Measurements from ENCODE around the gene MRC2.

Gene MRC2

DNA sequence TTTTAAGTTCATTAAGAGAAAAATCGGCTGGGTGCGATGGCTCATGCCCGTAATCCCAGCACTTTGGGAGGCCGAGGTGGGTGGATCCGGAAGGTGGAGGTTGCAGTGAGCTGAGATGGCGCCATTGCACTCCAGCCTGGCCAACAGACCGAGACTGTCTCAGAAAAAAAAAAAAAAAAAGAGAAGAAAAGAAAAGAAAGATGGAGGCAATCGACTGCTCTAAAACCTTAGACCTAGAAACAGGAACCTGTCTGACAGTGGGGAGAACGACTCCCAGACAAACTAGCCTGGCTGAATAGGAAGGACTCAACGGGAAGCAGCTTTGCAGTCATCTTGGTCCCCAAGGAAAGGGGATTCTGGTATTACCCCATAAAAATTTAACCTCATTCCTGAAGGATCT is 13.7 kb downstream of the MRC2 start:
- ATAC-seq = no peak
- DNase-seq = no peak

DNA sequence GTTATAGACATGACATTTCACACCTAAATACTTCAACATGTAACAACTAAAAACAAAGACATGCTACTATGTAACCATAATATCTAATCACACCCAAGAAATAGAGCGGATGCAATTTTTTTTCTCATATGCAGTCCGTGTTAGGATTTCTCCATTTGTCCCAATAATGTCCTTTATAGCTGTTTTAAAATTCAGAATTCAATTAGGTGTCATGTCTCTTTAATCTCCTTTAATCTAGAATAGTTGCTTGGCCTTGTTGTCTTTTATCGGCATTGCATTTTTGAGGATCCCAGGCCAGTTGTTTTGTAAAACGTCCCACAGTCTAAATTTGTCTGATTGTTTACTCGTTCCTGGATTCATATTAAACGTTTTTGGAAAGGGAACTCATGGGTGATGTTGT is 14.5 kb downstream of the MRC2 start:
- ATAC-seq = no peak

DNA sequence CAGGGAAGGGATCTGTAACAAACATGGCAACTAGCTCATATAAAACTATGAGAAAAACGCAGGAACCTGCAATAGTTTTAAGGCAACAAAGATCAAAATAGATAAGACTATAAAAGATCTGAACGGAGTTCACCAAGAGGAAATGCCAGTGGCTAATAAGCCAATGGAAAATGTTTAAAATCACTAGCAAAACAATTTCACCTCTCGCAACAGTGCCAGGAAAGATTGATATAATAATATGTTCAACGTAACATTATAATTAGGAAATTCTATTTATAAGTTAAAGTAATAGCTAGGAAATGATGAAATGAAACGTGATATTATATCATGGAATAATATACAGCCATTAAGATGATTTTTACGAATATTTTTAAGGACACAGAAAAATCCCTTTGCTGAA is 16.0 kb downstream of the MRC2 start:
- ATAC-seq (no peak), DNase-seq (no peak)

More for the DNA sequence above, 14.5 kb downstream of the MRC2 start:
- no peak for DNase-seq

DNA sequence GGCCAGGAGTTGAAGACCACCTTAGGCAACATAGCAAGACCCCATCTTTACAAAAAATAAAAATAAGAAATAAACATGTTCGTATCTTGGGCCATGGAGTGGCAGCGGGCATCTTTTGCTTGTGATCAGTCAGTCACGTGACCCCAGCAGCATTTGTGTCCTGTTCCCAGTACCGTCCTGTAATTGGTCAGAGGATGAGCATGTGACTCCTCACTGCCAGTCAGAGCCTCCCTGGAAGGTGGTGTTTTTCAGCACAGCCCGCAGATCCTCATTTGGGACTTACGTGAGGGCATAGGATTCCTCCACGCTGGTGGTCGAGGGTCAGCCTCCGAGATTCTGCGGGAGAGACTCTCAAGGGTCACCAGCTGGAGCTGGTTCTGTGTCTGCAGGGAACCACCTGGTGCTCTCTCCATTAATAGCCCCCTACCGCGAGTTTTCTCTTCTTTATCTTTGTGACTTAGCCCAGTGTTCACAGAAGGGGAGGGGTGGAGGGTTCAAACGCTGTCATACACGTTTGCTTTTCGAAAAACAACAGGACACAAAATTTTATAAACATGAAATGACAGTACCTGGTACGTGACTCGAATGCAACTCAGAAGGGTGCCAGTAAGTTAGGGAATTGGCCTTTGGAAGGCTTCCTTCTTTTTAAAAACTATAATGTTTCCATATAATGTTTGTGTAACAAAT is 17.2 kb downstream of the MRC2 start:
- DNase-seq = no peak
- ATAC-seq = no peak

DNA sequence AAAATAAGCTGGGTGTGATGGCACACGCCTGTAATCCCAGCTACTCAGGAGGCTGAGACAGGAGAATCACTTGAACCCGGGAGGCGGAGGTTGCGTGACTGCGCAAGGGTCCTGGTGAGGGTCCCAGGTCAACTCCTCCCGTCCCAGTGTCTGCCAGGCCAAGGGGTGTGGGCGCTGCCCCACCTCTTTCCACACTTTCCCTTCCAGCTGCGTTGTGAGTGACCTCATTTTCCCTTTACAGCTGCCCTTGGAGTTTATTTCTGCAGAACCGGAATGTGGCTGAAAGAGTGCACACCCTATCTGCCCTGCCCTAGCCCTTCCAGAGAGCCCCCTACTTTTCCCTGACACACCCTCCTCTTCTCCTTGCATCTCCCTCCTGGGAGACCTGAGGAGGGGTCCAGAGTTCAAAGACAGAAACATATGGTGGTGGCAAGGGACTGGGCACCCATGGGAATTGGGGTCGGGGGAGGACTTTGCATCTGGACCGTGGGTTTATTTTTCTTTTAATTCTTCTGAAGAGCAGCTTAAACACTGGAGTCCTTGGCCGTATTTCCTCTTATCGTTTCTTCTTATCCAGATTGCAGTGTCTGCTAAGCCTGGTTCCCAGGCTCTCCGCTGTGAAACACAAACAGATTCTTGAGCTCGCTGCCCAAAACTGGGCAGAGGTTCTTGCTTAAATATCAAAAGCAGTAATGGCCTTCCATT is 20.9 kb downstream of the MRC2 start:
- no peak for DNase-seq
- ATAC-seq = no peak

DNA sequence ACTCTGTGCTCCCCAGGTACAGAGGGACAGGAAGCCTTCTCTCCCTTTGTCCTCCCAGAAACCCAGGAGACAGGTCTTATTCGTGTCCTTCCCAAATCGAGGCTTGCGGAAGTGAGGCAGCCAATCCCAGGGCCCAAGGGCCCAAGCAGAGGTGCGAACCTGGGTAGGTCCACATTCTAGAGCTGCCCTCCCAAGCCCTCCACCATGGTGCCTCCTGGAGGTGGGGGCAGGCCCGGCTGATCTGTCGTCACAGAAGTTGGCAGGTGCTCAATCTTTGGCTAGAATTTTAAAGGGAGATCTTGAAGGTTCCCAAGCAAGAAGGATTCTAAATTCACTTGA is 21.5 kb downstream of the MRC2 start:
- DNase-seq (no peak), ATAC-seq (no peak)

DNA sequence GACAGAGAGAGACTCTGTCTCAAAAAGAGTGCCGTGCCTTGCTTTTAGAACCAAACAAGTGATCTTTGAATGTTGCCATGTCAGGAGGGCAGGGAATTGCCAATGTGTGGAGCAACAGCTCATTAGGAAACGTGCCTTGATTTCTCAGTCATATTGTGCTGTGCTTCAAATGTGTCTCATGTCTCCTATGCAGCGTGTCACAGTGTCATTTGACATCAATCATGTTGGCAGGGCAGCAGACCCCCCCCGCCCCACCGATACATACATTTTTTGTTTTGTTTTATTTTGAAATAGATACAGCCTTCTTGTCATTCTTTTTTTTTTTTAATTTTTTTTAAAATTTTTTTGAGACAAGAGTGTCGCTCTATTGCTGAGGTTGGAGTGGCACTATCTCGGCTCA is 22.1 kb downstream of the MRC2 start:
- ATAC-seq (no peak), DNase-seq (no peak)

DNA sequence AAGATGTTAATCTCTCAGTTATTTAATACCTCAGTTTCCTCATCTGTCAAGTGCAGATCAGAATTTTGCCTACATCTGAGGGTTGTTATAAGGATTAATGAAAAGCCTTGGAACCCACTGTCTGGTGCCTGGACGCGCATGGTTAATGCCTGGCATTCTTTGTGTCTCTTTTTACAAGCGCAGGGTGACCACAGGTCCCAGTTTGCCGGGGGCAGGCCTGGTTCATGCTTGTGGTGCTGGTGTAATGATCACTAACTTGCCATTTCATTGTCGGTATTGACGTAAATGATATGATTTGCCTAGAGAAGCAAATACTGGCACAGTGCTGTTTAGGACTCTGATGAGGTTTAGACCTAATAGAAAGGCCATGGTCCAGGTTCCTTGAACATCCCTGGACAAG is 23.1 kb downstream of the MRC2 start:
- DNase-seq = no peak
- no peak for ATAC-seq

DNA sequence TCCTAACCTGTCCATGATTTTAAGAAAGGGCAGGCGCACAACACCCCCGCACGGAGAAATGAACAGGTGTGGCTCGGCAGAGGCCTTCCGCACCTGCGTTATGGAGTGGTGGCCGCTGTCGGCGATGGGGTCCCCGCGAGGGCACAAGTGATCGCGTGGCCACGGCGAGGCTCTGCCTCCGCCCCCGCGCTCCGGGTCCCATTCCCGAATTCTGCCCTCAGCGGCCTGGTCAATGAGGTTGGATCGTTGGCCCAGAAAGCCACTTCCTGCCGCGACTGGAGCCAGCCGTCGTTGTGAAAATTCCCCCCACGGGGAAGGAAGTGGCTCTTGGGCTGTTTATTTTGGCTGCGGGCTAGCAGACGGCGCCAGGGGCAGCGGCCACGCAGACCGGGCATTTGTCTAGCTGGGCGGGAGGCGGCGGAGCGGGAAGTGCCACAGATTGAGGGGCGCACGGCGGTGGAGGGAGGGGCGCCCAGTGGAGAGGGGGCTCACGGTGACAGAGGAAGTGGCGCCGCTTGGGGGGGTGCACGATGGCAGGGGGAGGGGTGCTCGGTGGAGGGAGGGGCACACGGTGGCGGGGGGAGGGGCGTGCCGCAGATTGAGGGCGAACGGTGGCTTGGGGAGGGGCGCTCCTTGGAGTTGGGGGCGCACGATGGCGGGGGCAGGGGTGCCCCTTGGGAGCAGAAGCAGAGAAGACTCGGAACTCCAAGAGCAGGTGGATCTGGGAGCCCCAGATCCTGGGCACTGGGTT is 25.0 kb downstream of the MRC2 start:
- no peak for ATAC-seq
- DNase-seq = peak; percentile 54

DNA sequence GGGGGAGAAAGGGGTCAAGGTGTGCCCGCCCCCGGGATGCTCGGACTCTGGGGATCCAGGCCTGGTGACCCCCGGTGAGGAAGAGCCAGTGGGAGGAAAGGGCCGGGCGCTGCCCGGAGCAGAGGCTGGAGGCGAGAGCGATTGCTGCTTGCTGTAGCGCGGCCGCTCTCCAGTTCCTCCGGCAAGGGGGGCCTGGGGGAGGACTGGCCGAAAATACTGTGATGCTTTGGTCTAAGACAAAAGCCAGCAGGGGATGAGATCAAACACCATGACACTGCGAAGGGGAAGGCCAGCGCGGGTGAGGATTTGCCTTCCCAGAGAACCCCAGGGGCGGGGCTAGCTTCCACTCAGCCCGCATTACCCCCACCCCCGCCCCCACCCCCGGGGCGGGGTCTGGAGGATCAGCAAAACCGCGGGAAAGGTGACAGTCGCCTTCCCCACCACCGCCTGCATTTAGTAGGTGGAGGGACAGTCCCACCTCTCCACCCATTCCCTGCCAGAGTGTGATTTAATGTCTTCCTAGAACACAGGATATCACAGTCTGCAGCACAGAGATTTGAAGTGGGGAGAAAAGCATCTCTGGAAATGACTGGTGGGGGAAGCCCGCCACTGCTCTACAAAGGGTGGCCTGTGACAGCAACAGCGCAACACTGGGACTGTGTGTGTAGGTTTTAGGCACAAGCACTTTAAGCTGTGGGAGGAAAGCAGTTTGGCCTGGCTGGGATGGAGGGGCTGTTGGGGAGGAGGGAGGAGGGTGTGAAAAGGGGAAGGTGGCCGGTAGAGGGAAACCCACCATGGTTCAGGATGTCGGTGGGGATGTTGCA is 25.7 kb downstream of the MRC2 start:
- ATAC-seq = peak; percentile 94
- DNase-seq = peak; percentile 96

DNA sequence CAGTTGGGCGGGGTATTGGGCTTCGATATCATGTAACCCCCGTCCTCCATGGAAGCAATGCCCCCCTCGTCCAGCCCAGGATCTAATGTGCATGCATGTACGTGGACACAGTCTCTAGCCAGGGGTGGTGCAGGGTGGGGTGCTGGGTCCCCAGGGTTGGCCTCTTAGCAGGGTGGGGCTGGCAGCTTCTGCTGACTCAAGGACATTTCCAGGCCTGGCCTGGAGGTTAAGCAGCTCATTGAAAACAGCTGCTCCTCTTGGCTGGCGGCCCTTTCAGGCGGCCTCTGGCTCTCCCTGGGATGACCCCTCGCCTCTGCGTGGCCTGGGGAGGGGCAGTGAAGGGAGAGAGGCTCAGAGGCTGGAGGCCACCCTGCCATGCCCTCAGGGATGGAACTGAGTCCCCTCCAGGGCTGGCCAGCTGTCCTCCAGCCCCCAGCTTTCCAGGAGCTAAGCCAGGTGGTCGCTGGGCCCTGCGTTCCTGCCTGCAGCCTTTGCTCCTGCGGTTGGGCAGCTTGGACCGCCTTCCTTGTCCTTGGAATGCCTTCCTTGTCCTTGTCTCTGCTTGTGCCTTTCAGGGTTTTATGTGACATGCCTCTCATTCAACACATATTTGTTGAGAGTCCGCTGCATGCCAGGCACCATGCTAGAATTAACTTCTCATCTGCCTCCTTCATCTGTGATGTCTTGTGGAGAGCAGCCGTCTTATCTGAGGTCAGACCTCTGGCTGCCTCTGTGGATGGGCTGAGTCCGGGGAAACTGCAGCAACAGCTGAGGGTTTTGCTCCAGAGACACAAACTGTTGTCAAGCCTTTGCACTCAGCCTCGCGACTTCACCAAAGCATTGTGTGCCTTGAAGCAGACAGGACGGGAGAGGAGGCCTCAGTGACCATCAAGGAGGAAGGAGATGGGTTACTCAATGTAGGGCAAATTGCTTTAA is 26.6 kb downstream of the MRC2 start:
- DNase-seq (peak; percentile 15), ATAC-seq (no peak)

DNA sequence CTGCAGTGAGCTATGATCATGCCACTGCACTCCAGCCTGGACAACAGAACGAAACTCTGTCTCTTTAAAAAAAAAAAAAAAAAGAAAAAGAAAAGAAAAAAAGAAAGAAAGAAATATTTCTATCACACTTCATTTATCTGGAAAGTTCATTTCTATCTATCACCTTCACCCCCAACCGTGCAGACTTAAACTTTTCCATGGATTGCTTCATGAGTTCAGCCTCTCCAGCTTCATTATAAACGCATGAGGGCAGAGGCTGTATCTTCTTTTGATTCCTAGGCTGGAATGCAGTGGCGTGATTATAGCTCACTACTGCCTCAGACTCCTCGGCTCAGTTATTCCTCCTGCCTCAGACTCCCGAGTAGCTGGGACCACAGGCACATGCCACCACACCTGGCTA is 28.2 kb downstream of the MRC2 start:
- DNase-seq (no peak), ATAC-seq (no peak)

DNA sequence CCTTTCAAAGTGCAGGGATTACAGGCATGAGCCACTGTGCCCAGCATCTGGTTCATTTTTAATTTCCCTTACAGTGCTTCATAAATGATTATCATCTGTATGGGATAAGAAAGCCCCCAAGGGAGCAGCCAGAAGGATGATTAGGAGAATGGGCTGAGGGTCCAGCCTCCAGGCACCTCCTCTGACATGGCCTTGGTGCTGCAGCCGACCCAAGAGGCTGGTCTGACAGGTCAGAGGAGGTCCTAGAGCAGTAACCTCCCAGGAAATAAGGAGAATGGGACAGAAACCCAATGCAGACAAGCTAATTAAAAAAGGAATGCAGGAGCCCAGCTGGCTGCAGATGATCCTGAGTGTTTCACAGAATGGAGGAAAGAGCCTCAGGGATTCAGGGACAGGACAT is 29.0 kb downstream of the MRC2 start:
- ATAC-seq (no peak), DNase-seq (no peak)

DNA sequence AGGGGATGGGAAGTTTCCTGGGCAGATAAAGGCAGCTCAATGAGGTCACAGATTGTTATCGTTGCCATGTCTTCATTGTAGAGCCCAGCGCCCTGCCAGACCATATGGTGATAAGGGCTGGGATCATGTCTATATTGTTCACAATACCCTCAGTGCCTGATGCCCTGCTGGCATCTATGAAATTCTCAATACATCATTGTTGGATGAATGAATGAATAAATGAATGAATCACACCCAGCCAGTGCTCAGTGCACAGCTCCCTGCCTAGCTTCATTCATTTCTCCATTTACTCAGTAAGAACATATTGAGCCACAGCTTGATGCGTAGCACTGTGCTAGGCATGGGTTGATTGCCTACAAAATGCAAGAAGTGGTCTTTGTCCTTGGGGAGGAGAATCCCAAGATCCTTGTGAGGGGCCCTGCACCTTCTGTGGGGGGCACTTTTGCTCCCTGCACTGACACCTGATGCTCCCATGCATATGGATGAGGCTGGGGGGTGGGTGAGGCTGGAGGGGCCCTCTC is 29.7 kb downstream of the MRC2 start:
- DNase-seq = no peak
- no peak for ATAC-seq

DNA sequence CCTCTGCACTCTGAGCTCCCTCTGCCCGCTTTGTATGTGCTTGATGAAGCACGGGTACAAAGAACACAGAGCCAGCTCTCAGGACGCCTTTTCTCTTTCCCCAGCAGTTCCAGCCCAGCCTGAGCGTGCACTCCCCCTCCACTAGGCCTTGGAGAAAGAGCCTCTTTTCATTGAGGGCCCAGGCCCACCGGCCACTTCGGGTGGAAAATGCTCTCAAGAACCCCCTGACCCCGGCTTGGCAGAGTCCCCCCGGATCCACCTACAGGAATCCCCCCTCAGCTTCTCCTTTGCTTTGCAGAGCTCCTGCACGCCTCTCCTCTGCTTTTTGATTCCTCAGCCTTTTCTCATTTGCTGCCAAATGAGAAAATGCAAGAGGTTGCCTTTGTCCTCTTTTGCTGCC is 30.2 kb downstream of the MRC2 start:
- DNase-seq (no peak), ATAC-seq (no peak)

DNA sequence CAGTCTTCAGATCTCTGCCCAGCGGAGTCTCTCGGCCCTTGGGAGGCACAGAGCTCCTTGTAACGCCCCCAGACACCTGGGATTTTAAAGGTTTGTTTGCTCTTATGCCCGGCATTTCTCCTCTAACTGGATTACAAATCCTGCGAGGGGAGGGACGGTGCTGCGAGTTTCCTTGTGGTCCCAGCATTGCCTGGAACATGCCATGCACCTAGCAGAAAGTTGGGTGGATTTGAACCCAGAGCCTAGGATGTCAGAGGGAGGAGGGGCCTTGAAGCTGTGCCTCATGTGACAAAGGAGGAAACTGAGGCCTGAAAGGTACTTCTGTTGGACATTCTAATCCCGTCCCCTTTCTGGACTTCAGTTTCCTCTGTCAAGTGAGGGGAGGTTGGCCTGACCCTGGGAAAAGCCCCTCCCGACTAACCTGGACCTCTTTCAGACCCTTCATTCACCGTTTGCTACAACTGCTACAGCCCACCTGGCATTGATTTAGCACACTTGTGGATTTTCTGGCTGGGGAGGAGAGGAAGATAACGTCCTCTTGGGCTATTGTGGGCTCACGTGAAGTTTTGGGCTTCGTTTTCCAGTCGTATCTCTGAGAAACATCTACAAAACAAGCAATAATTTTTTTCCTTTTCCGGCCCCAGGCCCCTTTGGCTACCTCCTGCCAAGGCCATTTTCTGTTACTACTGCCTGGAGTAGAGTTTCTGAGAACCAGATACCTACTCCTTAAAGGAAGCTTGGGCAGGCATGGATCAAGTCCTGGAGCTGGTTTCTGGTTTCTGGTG is 30.9 kb downstream of the MRC2 start:
- DNase-seq (no peak), ATAC-seq (no peak)

DNA sequence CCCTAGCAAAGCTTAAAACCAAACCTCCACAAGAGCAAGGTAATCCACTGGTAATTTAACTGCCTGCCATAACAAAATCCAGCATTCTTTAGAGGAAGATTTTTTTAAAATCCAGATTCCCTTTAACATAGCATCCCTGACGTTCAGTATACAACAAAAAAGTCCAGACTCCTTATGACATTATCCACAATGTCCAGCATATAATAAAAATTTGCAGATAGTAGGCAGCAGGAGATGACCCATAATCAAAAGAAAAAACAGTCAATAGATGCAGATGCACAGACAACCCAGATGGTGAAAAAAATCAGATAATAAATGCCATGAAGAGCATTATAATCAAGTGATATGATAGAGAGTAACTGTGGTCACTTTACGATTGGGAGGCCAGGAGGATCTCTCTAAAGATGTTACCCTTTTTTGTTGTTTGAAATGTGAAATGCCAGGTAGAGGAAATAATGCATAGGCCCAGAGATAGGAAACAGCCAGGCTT is 33.2 kb downstream of the MRC2 start:
- DNase-seq (no peak), ATAC-seq (no peak)

DNA sequence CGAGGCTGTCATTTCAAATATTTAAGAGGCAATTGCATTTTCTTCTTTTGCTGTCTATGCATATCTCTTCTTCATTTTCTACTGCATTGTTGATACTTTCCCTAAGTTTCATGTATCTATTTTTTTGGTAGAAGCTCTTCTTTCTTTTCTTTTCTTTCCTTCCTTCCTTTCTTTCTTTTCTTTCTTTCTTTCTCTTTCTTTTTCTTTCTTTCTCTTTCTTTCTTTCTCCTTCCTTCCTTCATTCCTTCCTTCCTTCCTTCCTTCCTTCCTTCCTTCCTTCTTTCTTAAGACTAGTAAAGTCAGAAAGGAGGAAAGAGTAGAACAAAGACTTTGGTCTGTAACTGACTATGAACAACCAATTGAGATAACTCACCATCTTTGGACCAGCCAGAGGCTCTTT is 33.9 kb downstream of the MRC2 start:
- DNase-seq (no peak), ATAC-seq (no peak)

DNA sequence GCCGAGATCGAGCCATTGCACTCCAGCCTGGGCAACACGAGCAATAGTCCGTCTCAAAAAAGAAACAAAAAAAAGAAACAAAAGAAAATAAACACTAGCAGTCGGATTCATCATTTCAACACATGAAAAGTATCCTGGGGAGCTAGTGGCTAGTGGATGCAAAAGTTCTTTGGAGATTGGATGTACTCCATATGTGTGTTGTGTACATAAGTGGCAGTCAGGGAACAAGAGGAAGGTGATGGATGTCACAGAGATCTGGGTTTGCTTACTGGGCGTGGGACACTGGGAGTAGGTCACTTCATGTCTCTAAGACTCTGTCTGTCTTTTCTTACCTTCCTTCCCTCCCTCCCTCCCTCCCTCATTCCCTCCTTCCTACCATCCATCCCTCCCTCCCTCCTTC is 35.4 kb downstream of the MRC2 start:
- no peak for ATAC-seq
- DNase-seq = no peak

DNA sequence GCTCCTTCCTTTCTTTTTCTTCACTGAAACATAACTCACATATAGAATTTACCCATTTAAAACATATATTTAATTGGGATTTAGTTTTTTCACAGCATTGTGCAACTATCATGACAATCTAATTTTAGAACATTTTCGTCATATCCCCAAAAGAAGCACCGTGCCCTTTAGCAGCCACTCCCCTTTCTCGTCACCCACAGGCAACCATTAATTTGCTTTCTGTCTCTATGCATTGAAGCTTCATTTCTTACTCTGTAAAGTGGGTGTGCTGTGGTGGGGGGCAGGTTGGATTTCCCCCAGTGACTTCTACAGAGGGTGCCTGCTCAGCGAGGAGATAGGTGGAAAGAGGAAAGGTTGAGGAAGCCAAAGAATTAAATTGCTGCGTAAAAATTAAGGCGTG is 35.8 kb downstream of the MRC2 start:
- no peak for ATAC-seq
- DNase-seq = no peak

Measured in stimulated activated naive CD8-positive, alpha-beta T cell treated with anti-CD3 and anti-CD28 coated beads, Interleukin-15, Interleukin-2, amounts not matched to agents 100 U/mL and 50 U/mL, for 24 hours (primary cell).